GM23338 (cell line): ENCODE results near the gene MLH1. TPM values are rescaled to one million over a fixed set of nuclear protein-coding genes. Genes with fewer than 3 reads are reported as not detected.

Experiments used
- ATAC-seq: fragments of 200-7000 bp; cut with Tn5 transposase; 3 replicates; pipeline ENCODE4 v1.9.1; 2020
- DNase-seq: peaks from one replicate; pipeline ENCODE4 v3.0.0-alpha.2; 2015; ENCODE audit warnings: low spot score
- H2AFZ ChIP-seq: fragments of 200-600 bp; sonication (generic); 2 replicates; pipeline ENCODE4 v1.8.0; 2016; ENCODE audit warnings: antibody characterized with exemption, mild to moderate bottlenecking, moderate library complexity
- H3F3A ChIP-seq: fragments of 200-600 bp; sonication (generic); replicated peaks from 2 replicates; pipeline ENCODE4 v1.8.0; 2017; ENCODE audit warnings: antibody characterized with exemption, mixed run types, low read depth
- H3K27ac ChIP-seq: fragments of 200-600 bp; sonication (generic); 2 replicates; pipeline ENCODE4 v1.6.1; 2016; ENCODE audit warnings: low read depth
- H3K27me3 ChIP-seq: fragments of 200-600 bp; sonication (generic); 2 replicates; pipeline ENCODE4 v1.8.0; 2016; ENCODE audit warnings: mild to moderate bottlenecking, mixed run types, moderate library complexity; ENCODE audit not compliant: insufficient read depth
- H3K36me3 ChIP-seq: fragments of 200-600 bp; sonication (generic); 2 replicates; pipeline ENCODE4 v1.8.0; 2016; ENCODE audit warnings: mild to moderate bottlenecking; ENCODE audit not compliant: insufficient read depth
- H3K4me1 ChIP-seq: fragments of 200-600 bp; sonication (generic); 2 replicates; pipeline ENCODE4 v1.8.0; 2016; ENCODE audit warnings: mild to moderate bottlenecking, moderate library complexity; ENCODE audit not compliant: insufficient read depth
- H3K4me2 ChIP-seq: fragments of 200-600 bp; sonication (generic); 2 replicates; pipeline ENCODE4 v1.7.1; 2017; ENCODE audit warnings: mixed run types
- H3K4me3 ChIP-seq: fragments of 200-600 bp; sonication (generic); 2 replicates; pipeline ENCODE4 v1.6.1; 2016; ENCODE audit warnings: mixed run types
- H3K79me2 ChIP-seq: fragments of 200-600 bp; sonication (generic); replicated peaks from 2 replicates; pipeline ENCODE4 v1.8.0; 2017; ENCODE audit warnings: mild to moderate bottlenecking; ENCODE audit not compliant: insufficient read depth
- H3K9me2 ChIP-seq: fragments of 200-600 bp; sonication (generic); 2 replicates; pipeline ENCODE4 v1.8.0; 2017; ENCODE audit not compliant: insufficient read depth
- H4K20me1 ChIP-seq: fragments of 200-600 bp; sonication (generic); replicated peaks from 2 replicates; pipeline ENCODE4 v1.8.0; 2017; ENCODE audit warnings: mild to moderate bottlenecking; ENCODE audit not compliant: insufficient read depth
- H3K27ac Mint-ChIP-seq: 2 replicates; pipeline ENCODE4 v1.8.0; 2020; ENCODE audit warnings: inconsistent platforms, mild to moderate bottlenecking, moderate library complexity, mixed read lengths
- H3K27me3 Mint-ChIP-seq: 3 replicates; pipeline ENCODE4 v1.8.0; 2022; ENCODE audit warnings: low read depth, mild to moderate bottlenecking, moderate library complexity, mixed read lengths, inconsistent platforms; ENCODE audit not compliant: insufficient read depth, poor library complexity
- H3K36me3 Mint-ChIP-seq: 3 replicates; pipeline ENCODE4 v1.8.0; 2021; ENCODE audit warnings: low read depth, mild to moderate bottlenecking, inconsistent platforms, moderate library complexity, mixed read lengths
- H3K4me1 Mint-ChIP-seq: 3 replicates; pipeline ENCODE4 v1.8.0; 2020; ENCODE audit warnings: mild to moderate bottlenecking, inconsistent platforms, mixed read lengths
- H3K4me3 Mint-ChIP-seq: 3 replicates; pipeline ENCODE4 v1.8.0; 2021; ENCODE audit warnings: moderate library complexity, mild to moderate bottlenecking, inconsistent platforms, mixed read lengths
- H3K9me3 Mint-ChIP-seq: 3 replicates; pipeline ENCODE4 v1.8.0; 2020; ENCODE audit warnings: moderate library complexity, mild to moderate bottlenecking, inconsistent platforms, mixed read lengths
- CREB1 ChIP-seq: fragments of 250-450 bp; sonication (Bioruptor Pico); IDR thresholded peaks from 2 replicates; pipeline ENCODE4 v1.5.0; 2020; ENCODE audit warnings: low read depth, mild to moderate bottlenecking, moderate library complexity
- EZH2phosphoT487 ChIP-seq: fragments of 200-600 bp; sonication (generic); IDR thresholded peaks from one replicate; pipeline ENCODE4 v1.8.1; 2018; ENCODE audit warnings: antibody characterized with exemption; ENCODE audit not compliant: unreplicated experiment
- NANOG ChIP-seq: IDR thresholded peaks from 2 replicates; pipeline ENCODE4 v1.6.1; 2016; ENCODE audit warnings: antibody characterized with exemption, borderline replicate concordance
- POLR2AphosphoS5 ChIP-seq: IDR thresholded peaks from 2 replicates; pipeline ENCODE4 v1.6.1; 2016; ENCODE audit warnings: antibody characterized with exemption, low read depth
- ZNF331 ChIP-seq: fragments of 250-450 bp; sonication (Bioruptor Pico); IDR thresholded peaks from 2 replicates; pipeline ENCODE4 v1.5.0; 2020; ENCODE audit warnings: low read depth, mild to moderate bottlenecking, moderate library complexity
- long read RNA-seq: library from polyadenylated mRNA; unstranded; transcript quantifications from one replicate; pipeline ENCODE4 v2.0.0, GENCODE V29; 2020; ENCODE audit not compliant: unreplicated experiment
- polyA plus RNA-seq: library from polyadenylated mRNA; unstranded; fragments of >200 nt; fragmentation: Nextera tagmentation; extraction: Ambion mirVana; gene quantifications from 2 replicates; pipeline ENCODE4 v1.2.1, GENCODE V29; 2016
- total RNA-seq: library from RNA; depleted of rRNA; stranded (reverse); fragments of >200 nt; shearing (Covaris generic); gene quantifications from 2 replicates; pipeline ENCODE4 v1.2.3, GENCODE V29; 2014; rRNA removed
- TF ChIP-seq, protein P1 (sequence below): IDR thresholded peaks from one replicate; pipeline ENCODE4 v1.6.1; 2018; ENCODE audit warnings: antibody characterized with exemption; ENCODE audit not compliant: unreplicated experiment
- TF ChIP-seq, protein P2 (sequence below): IDR thresholded peaks from 2 replicates; pipeline ENCODE4 v1.6.1; 2016; ENCODE audit warnings: antibody characterized with exemption
- TF ChIP-seq, protein P3 (sequence below), 2 experiments: fragments of 200-600 bp in 1 of 2; sonication (generic) in 1 of 2; conservative IDR thresholded peaks; 2 replicates each; pipeline versions ENCODE4 v1.5.1 to v1.6.1; 2016 to 2017; ENCODE audit warnings: antibody characterized with exemption in 2 of 2, low read depth in 2 of 2, mild to moderate bottlenecking in 2 of 2, moderate library complexity in 1 of 2

MLH1 gene
- 52.0 and 58.0 TPM in 2 replicates for total RNA-seq
- 31.7 and 32.4 TPM in 2 replicates for polyA plus RNA-seq
- long read RNA-seq, transcript MLH1-201 (19 exons, 2,752 nt): major isoform, 33 of 44 reads
- long read RNA-seq, partial matches to known transcripts: 4 of 44 reads
- long read RNA-seq, other reads (novel, unspliced or antisense): 7 of 44 reads

DNA sequence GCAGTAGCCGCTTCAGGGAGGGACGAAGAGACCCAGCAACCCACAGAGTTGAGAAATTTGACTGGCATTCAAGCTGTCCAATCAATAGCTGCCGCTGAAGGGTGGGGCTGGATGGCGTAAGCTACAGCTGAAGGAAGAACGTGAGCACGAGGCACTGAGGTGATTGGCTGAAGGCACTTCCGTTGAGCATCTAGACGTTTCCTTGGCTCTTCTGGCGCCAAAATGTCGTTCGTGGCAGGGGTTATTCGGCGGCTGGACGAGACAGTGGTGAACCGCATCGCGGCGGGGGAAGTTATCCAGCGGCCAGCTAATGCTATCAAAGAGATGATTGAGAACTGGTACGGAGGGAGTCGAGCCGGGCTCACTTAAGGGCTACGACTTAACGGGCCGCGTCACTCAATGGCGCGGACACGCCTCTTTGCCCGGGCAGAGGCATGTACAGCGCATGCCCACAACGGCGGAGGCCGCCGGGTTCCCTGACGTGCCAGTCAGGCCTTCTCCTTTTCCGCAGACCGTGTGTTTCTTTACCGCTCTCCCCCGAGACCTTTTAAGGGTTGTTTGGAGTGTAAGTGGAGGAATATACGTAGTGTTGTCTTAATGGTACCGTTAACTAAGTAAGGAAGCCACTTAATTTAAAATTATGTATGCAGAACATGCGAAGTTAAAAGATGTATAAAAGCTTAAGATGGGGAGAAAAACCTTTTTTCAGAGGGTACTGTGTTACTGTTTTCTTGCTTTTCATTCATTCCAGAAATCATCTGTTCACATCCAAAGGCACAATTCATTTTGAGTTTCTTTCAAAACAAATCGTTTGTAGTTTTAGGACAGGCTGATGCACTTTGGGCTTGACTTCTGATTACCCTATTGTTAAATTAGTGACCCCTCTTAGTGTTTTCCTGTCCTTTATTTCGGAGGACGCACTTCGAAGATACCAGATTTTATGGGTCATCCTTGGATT lies at the start of gene MLH1:
MLH1 (plus strand) TSS at position 193 of the 958 bp plus-strand sequence; CDS start at position 223, 30 bp downstream.
- no peaks in the 10 kb centered on the region for H3K27me3 Mint-ChIP-seq
- H3K79me2 ChIP-seq: peaks cover 73% of the 10 kb centered on the region

DNA sequence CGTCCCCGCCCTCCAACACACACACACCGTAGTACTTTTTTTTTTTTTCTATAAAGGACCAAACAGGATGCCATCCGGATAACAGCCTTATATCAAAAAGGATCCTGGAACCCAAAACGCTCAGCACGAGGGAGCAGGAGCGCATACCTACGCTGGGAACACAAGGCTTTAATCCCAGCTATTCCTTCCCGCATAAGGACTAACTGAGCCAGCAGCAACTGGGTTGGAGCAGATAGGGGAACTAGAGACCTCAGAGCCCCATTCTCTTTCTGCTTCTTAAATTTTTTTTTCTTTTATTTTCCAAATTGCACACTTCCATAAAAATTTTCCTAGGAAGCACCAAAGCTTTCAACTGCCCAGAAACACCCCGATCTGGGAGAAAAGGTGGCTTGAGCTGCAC lies 49.7 kb upstream of the MLH1 start:
- H3K4me1 ChIP-seq: peaks cover 11% of the 10 kb centered on the region
- no peaks in the 10 kb centered on the region for H3K36me3 ChIP-seq
- H3K9me3 Mint-ChIP-seq: peaks cover 18% of the 10 kb centered on the region
- peaks cover 40% of the 10 kb centered on the region for H3K27me3 ChIP-seq
- DNase-seq (peak; percentile 47), ATAC-seq (peak; percentile 27)
- no peaks in the 10 kb centered on the region for H4K20me1 ChIP-seq
- H3K4me3 ChIP-seq: peak overlapping the region; percentile 70
- H3K27ac Mint-ChIP-seq: no peak overlapping the region
- H3K4me3 Mint-ChIP-seq: peak overlapping the region; percentile 75
- peaks cover 14% of the 10 kb centered on the region for H3K4me1 Mint-ChIP-seq
- H3K27me3 Mint-ChIP-seq: peaks cover 32% of the 10 kb centered on the region
- H3K27ac ChIP-seq: no peak overlapping the region
- peak overlapping the region; percentile 96 for H3K4me2 ChIP-seq
- H3F3A ChIP-seq: no peaks in the 10 kb centered on the region
- H3K36me3 Mint-ChIP-seq: peaks cover 16% of the 10 kb centered on the region
- H3K9me2 ChIP-seq: no peaks in the 10 kb centered on the region
- H2AFZ ChIP-seq: peak overlapping the region; percentile 96
- H3K79me2 ChIP-seq: no peaks in the 10 kb centered on the region
- TF ChIP-seq, protein P1, sequence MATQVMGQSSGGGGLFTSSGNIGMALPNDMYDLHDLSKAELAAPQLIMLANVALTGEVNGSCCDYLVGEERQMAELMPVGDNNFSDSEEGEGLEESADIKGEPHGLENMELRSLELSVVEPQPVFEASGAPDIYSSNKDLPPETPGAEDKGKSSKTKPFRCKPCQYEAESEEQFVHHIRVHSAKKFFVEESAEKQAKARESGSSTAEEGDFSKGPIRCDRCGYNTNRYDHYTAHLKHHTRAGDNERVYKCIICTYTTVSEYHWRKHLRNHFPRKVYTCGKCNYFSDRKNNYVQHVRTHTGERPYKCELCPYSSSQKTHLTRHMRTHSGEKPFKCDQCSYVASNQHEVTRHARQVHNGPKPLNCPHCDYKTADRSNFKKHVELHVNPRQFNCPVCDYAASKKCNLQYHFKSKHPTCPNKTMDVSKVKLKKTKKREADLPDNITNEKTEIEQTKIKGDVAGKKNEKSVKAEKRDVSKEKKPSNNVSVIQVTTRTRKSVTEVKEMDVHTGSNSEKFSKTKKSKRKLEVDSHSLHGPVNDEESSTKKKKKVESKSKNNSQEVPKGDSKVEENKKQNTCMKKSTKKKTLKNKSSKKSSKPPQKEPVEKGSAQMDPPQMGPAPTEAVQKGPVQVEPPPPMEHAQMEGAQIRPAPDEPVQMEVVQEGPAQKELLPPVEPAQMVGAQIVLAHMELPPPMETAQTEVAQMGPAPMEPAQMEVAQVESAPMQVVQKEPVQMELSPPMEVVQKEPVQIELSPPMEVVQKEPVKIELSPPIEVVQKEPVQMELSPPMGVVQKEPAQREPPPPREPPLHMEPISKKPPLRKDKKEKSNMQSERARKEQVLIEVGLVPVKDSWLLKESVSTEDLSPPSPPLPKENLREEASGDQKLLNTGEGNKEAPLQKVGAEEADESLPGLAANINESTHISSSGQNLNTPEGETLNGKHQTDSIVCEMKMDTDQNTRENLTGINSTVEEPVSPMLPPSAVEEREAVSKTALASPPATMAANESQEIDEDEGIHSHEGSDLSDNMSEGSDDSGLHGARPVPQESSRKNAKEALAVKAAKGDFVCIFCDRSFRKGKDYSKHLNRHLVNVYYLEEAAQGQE: no peak
- TF ChIP-seq NANOG (no peak), POLR2AphosphoS5 (0 out of 2 replicates have a peak, but pooled peaks have one; percentile 6), EZH2phosphoT487 (no peak)

More for the DNA sequence above, at the start of gene MLH1:
- Histone ChIP-seq H3K4me2 (peak within 1 kb of the TSS; percentile 91), H3K9me2 (no peaks in the 10 kb centered on the region), H3K4me1 (peaks cover 33% of the 10 kb centered on the region), H3K27me3 (no peaks in the 10 kb centered on the region), H3K4me3 (peak within 1 kb of the TSS; percentile 83), H2AFZ (no peak within 1 kb of the TSS), H3F3A (no peaks in the 10 kb centered on the region), H4K20me1 (peaks cover 18% of the 10 kb centered on the region; the same call in 1 of the 2 replicates), H3K27ac (peak within 1 kb of the TSS; percentile 75), H3K36me3 (peaks cover 21% of the 10 kb centered on the region)
- no peak within 1 kb of the TSS for H3K4me3 Mint-ChIP-seq
- H3K4me1 Mint-ChIP-seq: peaks cover 22% of the 10 kb centered on the region
- ATAC-seq (peak; percentile 90), DNase-seq (peak; percentile 87)
- H3K36me3 Mint-ChIP-seq: peaks cover 48% of the 10 kb centered on the region
- H3K9me3 Mint-ChIP-seq: no peaks in the 10 kb centered on the region
- TF ChIP-seq, protein P2, sequence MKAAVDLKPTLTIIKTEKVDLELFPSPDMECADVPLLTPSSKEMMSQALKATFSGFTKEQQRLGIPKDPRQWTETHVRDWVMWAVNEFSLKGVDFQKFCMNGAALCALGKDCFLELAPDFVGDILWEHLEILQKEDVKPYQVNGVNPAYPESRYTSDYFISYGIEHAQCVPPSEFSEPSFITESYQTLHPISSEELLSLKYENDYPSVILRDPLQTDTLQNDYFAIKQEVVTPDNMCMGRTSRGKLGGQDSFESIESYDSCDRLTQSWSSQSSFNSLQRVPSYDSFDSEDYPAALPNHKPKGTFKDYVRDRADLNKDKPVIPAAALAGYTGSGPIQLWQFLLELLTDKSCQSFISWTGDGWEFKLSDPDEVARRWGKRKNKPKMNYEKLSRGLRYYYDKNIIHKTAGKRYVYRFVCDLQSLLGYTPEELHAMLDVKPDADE: 0 out of 2 replicates have a peak, but pooled peaks have one; percentile 33
- TF ChIP-seq, protein P3, sequence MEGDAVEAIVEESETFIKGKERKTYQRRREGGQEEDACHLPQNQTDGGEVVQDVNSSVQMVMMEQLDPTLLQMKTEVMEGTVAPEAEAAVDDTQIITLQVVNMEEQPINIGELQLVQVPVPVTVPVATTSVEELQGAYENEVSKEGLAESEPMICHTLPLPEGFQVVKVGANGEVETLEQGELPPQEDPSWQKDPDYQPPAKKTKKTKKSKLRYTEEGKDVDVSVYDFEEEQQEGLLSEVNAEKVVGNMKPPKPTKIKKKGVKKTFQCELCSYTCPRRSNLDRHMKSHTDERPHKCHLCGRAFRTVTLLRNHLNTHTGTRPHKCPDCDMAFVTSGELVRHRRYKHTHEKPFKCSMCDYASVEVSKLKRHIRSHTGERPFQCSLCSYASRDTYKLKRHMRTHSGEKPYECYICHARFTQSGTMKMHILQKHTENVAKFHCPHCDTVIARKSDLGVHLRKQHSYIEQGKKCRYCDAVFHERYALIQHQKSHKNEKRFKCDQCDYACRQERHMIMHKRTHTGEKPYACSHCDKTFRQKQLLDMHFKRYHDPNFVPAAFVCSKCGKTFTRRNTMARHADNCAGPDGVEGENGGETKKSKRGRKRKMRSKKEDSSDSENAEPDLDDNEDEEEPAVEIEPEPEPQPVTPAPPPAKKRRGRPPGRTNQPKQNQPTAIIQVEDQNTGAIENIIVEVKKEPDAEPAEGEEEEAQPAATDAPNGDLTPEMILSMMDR (conservative IDR thresholded peaks at IDR 0.05; ENCODE audit: low read depth in 2 of 2): no peak
- TF ChIP-seq ZNF331 (CRISPR knock-in tag) (no peak), POLR2AphosphoS5 (peak; percentile 81), CREB1 (CRISPR knock-in tag) (peak; percentile 96)
- no peak within 1 kb of the TSS for H3K27ac Mint-ChIP-seq
